Fibroblast of skin of left biceps (primary cell): ENCODE measurements around the gene PDIA5.

Experiments
- DNase-seq, 2 experiments: peaks; one replicate each; pipeline ENCODE4 v3.0.0-alpha.2; 2013; ENCODE audit warnings: low read depth in 2 of 2

The PDIA5 gene

GRCh38 chr3:123042413-123042812 is 24.4 kb upstream of the PDIA5 start:
- no peak for DNase-seq

GRCh38 chr3:123044981-123045763 is 21.7 kb upstream of the PDIA5 start:
- no peak for DNase-seq

DNA sequence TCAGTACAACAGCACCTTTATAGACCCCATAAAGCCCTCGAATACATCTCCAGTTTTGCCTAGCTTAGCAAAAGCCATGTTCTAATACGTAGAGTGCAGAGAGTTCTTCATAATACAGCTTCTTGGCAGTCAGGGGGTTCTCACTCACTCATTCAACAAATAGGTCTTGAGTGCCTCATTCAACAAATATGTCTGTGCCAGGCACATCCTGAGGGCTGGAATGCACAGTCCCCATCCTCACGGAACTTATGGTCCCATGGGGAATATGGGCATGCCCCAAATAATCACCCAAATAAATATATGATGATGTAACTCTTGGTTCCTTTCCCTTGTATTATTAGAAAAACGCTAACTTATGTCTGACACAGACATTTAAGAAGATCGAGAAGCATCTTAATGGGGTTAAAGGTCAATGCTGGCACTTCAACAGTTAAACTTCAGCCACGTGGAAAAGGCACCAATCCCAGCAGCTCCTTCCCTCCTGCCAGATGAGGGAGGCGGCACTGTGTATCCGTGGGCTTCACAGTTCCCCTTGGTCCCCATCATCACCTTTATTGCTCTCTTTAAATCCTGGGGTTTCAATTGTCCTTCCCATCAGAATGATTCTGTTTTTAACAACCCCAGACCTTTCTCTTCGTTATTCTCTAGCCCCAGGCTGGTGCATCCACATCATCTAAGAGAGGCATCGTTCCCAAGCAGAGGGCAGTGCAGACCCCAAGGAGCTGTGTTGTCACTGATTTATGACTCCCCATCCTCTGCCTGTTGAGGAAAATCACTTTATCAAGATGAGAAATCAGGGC is 20.4 kb upstream of the PDIA5 start:
- DNase-seq: no peak

GRCh38 chr3:123047062-123047319 is 19.8 kb upstream of the PDIA5 start:
- DNase-seq: no peak

DNA sequence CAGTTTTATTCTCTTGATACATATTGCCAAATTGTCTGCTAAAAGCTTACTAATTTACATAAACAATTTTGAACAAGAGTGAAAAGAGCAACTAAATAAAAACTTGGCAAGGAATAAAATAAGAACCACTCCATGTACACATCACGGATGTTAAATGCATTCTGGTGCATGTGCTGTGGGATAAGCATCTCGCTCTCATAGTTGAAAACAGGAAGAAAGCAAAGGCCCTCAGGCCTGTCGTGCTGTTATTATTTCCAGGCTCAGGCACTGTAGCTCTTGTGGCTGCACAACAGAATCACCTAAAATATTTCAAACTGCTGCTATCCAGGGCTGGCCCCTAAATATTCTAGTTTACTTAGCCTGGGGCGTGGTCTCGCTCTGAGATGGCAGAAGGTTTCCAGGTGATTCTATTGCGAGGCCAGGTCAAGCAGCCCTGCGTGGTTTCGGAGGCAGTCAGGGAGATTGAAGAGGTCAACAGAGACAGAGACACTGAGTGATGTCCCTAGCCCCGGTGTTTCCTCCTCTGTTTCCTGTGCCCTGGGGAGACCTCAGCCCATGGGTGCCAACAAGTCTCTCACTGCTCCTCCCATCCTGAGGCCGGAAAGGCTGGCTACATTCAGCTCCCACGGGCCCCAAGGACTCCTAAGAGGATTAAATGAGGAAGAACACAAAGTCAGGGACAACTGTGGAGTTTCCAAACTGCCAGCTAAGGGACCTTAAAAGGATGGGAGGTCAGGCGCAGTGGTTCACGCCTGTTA is 18.2 kb upstream of the PDIA5 start:
- DNase-seq: no peak

- DNase-seq: no peak
These were observed 16.2 kb upstream of the PDIA5 start for GRCh38 chr3:123050666-123051065.

DNA sequence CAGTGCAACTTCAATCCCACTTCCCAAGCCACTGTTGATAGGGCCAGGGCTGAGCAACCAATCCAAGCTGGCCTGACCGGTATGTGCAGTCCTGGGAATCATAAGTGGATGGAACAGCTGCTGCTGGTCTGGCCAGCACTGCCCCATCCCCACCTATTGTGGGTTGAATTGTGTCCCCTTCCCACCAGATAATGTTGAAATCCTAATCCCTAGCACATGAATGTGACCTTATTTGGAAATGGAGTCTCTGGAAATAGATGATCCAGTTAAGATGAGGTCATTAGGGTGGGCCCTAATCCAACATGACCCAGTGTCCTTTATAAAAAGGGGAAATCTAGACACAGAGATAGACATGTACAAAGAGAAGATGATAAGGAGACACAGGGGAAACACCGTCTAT is 13.7 kb upstream of the PDIA5 start:
- DNase-seq: no peak

GRCh38 chr3:123054109-123054778 is 12.6 kb upstream of the PDIA5 start:
- no peak for DNase-seq

- DNase-seq: no peak
These were observed 11.9 kb upstream of the PDIA5 start for GRCh38 chr3:123054931-123055330.

DNA sequence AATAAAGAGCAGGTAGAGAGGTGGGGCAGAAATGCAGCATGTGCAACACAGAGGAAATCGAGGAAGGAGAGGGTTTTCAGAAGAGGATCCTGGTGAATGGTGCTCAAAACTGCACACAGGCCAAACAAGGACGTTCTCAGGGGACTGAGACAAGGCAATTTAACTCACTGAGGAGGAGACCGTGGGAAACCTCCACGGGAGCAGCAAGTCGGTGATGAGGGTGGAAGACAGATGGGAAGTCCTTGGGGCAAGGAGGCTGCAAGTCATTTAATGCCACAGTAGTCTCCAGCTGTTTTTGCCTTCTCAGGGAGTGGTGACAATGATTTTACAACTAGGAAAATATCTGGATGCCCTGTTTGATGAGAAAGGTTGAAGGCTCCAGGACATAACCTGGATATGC is 11.5 kb upstream of the PDIA5 start:
- DNase-seq: no peak

DNA sequence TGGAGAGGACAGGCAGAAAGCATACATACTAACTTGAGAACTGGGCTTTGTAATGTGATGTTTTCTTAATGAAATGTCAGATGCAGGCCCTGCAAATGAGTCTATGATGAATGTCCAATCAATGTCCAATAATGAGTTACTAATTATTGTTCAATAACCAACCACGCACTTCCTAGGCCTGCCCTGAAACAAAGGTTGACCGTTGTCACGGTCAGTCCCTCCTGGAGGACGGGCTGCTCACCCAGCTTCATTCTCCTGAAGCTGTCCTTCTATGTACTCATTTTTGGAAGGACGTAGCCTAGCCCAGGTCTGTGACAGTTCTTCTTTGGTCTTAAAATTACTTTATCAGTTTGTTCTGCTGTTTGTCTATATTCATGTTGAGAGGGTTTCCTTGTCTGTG is 8.3 kb upstream of the PDIA5 start:
- DNase-seq: no peak

DNA sequence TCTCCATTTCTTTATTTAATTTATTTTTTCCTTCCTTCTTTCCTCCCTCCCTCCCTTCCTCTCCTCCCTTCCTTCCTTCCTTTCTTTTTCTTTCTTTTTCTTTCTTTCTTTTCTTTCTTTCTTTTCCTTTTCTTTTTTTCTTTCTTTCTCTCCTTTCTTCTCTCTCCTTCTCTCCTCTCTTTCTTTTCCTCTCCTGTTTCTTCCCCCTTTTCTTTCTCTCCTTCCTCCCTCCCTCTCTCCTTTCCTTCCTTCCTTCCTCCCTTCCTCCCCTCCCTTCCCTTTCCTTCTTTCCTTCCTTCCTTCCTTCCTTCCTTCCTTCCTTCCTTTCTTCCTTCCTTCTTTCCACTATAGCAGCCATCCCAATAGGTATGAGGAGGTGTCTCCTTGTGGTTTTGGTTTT is 6.8 kb upstream of the PDIA5 start:
- DNase-seq: no peak

DNA sequence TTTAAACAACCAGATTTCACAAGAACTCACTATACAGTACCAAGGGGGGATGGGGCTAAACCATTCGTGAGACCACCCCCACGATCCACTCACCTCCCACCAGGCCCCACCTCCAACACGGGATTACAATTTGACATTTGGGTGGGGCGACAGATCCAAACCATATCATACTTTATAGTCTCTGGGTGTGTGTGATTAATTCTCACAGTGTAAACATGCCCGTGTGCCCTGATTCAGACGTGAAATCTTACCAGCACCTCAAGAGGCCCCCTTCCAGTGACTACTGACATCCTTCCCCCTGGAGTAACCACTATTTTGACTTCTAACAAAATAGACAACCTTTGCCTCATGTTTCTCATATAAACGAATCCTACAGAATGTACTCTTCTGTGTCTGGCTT is 5.0 kb upstream of the PDIA5 start:
- no peak for DNase-seq

DNA sequence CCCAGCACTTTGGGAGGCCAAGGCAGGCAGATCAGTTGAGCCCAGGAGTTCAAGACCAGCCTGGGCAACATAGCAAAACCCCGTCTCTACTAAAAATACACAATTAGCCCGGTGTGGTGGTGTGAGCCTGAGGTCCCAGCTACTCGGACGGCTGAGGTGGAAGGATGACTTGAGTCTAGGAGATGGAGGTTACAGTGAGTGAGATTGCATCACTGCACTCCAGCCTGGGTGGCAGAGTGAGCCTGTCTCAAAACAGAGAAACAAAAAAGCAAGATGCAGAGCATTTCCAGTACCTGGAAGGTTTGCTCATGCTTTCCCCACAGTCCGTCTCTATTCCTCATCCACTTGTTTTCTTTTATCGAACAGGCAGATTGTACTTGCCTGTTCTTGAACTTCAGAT is 3.8 kb upstream of the PDIA5 start:
- DNase-seq: no peak

DNA sequence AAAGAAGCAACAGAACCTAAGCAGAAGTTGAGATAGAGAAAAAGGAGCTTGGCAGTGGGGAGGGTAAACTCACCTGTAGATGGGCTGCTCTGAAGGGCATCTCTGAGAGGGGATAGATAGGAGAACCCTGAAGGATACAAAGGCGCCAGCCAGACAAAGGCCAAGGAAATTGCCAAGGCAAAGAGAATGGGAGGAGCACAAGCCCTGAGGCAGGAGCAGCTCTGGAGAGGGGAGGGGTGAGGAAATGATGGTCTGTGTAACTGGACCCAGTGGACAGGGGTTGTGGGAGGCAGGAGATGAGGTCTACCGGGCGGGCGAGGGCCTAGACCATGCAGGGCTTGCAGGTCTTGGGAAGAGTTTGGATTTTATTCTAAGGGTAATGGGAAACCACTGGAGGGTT is 2.3 kb upstream of the PDIA5 start:
- no peak for DNase-seq

GRCh38 chr3:123064914-123065313 is 1.9 kb upstream of the PDIA5 start:
- DNase-seq: no peak

DNA sequence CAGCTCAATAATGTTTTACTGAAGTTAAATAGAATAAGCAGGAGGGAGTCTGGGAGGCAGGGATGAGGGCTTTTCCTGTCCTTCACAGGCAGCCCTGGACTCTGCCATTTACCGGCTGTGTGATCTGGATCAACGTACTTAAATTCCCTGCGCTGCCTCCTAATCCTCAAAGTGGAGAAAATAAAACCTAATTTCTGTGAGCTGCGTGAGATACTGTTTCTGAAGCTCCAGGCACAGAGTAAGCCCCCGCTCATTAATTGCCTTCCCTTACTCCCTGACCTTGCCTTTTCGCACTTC is 278 bp upstream of the PDIA5 start:
- no peak for DNase-seq

DNA sequence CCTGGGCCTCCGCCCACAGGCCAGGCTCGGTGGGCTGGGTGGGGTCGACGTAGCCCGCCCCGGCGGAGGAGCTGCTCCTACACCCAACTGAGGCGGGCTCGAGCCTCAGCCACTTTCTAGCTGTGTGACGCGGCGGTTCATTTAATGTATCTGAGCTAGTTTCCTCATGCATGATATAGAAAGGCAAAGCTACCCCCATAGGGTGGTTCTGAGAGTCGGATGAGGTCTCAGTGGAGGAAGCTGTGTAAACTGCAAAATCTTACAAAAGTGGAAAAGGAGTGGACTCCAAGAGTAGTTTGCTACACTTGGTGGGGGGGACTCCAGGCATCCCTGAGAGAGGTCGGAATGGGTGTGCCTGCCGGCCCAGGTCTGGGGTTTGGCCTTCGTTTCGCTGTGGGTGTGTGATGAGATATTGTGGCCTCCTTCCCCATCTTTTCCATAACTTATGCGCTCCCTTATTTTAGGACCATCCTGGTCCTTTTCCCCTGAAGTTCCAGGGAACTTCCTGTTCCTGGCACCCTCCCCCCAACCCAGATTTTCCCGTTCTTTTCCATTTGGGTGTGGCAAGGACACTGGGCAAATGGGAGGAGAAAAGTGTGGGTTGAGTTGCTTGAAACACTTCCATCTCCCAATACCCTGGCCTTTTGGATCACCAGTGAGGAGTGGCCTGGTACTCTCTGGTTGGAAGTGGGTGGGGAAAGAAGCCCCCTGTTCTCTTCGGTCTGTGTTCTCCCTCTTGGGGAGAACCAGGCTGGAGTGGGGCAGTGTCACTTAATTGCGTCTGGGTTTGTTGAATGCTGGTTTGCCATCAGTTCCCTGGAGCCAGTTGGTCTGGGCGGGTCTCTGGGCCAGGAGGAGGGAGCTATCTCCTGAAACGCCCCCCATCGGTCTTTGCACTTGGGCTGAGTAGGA is 1.1 kb downstream of the PDIA5 start:
- no peak for DNase-seq

DNA sequence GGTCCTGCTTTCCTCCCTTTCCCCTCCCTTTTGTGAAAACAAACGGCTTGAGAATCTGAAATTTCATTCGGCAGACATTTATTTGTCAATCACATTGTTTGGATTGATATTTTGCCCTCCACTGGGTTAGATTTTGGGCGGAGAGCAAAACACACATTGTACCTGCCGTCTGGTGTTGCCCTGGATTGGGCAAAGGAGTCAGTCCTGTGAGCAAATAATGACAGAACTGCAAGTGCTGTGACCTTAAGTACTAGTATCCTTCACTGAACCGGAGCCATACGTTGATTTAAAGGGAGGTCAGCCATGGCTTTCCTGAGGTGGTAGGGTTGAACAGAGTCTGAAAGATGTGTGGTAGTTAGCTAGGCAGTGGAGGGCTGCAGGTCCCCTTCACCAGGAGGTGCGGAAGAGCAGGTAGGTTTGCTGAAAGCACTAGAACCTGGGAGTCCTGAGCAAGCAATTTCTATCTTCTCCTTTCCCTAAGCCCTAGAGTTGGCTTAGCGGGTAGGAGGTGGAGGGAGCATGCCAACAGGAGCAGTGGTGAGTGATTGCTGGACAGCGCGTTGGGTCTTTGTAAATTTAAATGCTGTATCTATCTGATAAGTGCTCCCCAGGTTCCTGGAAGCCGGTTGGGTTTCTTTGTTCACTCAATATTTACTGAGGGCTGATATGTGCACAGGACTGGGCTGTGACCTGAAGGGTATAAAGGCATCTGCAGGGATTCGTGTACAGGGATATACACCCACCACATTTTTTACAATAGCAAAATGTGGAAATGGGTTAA is 2.0 kb downstream of the PDIA5 start:
- DNase-seq: no peak

DNA sequence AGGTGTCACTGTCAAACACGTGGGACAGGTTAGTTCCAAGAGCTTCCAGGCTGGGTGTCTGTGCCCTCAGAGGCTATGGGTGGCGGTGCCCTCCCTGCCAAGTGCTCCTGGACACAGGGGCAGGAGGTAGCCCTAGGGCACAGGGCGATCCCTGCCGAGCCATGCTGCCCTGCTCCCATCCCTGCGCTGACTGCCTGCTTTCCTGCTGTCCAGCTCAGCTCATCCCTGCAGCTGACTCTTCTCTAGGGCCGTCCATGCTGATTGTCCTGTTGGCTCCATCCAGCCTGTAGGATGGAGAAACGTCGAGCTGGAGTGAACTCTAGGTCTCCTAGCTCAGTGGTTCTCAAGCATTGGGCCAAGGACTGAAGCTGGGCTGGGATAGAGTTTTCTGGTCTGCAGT is 3.7 kb downstream of the PDIA5 start:
- DNase-seq: no peak

DNA sequence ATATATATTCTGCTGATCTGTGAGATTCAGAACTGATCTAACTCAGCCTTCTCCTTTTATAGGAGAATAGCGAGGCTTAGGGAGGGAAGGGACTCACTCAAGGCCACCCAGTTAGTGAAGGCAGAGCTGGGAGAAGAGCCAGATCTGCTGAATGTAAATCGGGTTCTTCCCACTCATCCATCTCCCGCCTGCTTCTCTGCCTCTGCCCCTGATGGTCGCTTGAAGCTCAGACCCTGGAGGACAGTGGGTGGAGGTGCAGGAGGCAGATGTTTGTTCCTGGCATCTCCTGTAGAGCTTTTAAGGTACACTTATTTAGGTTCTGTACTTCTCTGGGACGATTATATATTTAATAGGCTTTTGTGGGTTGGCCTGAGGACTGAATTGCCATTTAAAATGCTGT is 4.3 kb downstream of the PDIA5 start:
- DNase-seq: no peak
